B cell (primary cell): ENCODE measurements around the gene TSEN2.

ENCODE experiments used
- CTCF ChIP-seq: fragments of 200-600 bp; IDR thresholded peaks from one replicate; pipeline ENCODE4 v1.8.0; 2022; ENCODE audit warnings: antibody characterized with exemption, mild to moderate bottlenecking
- EZH2 ChIP-seq: IDR thresholded peaks from 2 replicates; pipeline ENCODE4 v1.6.1; 2012; ENCODE audit warnings: borderline replicate concordance, low read depth, mild to moderate bottlenecking, moderate library complexity, low read length; ENCODE audit not compliant: insufficient read depth, poor library complexity, severe bottlenecking

- TF ChIP-seq CTCF (no peak), EZH2 (no peak)
Measured at GRCh38 chr3:12506201-12506709, 22.0 kb downstream of the TSEN2 start.
